ENCODE results near the gene PHETA2. TPM values are rescaled to one million over a fixed set of nuclear protein-coding genes. Genes with fewer than 3 reads are reported as not detected.

Gene PHETA2
- total RNA-seq, 2 experiments from 2014 or later: 2.7 to 2.8 TPM

DNA sequence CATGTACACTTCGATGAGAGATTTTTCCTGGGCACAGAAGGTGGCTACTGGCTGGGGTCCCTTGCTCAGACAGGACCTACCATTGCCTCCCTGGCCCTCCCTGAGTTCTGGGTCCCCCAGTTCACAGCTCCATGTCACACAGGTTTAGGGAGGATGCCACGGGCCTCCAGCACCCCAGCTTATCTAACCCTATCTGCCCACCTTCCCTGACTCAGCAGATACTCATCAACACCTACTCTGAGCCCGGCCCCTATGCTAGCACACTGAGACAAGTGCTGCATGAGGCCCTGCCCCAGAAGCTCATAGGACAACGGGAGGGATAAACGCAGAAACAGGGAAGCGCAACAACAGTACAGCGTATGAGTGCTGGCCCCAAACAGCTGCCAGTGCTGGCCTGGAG is 13.0 kb upstream of the PHETA2 start:
- no peak for DNase-seq
- no peaks in the 10 kb centered on the region for H3K4me1 Mint-ChIP-seq (ENCODE audit: low read depth)
- no peak overlapping the region for H3K4me3 Mint-ChIP-seq
- peaks cover 20% of the 10 kb centered on the region for H3K9me3 Mint-ChIP-seq
- ChIA-PET POLR2A (interaction anchor here (0.5 to 0.7 kb wide), 3 partner anchors 15 to 384 kb away, joined by 3 read pairs; no protein-coding TSS in a partner anchor), CTCF (no interaction called here)
- peaks cover 64% of the 10 kb centered on the region for H3K36me3 Mint-ChIP-seq
- intact Hi-C loops (cut with micrococcal nuclease): no loop called here
- no peaks in the 10 kb centered on the region for H3K27me3 Mint-ChIP-seq
- no peak overlapping the region for H3K27ac Mint-ChIP-seq

DNA sequence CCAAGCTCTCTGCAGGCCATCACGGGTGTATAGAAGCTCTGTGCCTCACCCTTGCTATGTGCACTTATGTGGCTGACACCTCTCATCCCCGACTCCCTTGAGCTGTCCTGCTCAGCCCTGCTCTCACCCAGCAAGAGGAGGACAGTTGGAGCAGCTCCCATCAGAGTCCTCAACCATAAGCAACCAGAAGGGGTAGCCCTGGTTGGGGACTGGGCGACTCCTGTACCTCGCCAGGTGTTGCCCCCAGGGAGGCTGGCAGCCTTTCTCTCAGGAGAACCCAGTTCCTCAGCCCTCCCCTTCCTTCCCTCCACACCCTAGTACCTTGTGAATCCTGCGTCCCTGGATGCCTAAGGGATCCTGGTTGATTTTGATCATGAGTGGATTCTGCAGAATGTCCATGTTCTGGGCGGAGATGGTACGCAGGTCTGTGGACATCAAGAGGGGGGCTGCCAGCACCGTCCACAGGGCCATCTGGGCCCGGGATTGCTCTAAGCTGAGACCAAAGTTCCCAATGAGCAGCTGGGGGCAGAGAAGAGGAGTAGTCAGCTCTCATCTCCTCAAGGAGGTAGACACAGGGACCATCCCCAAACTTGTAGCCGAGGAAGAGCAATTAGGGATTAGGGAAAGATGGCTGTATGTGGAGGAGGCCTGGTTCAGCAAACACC is 11.4 kb upstream of the PHETA2 start:
- no peaks in the 10 kb centered on the region for H3K27me3 Mint-ChIP-seq
- H3K36me3 Mint-ChIP-seq: peaks cover 63% of the 10 kb centered on the region
- H3K4me1 Mint-ChIP-seq (ENCODE audit: low read depth): peaks cover 2% of the 10 kb centered on the region
- ChIA-PET POLR2A (interaction anchor here (0.6 to 0.9 kb wide), 2 partner anchors 18 to 47 kb away, joined by 3 to 4 read pairs; no protein-coding TSS in a partner anchor), CTCF (no interaction called here)
- DNase-seq: no peak
- H3K4me3 Mint-ChIP-seq: no peak overlapping the region
- no peak overlapping the region for H3K27ac Mint-ChIP-seq
- intact Hi-C loops (cut with micrococcal nuclease): no loop called here
- peaks cover 7% of the 10 kb centered on the region for H3K9me3 Mint-ChIP-seq

GRCh38 chr22:42064629-42065028 is 9.4 kb upstream of the PHETA2 start:
- ChIA-PET CTCF (no interaction called here), POLR2A (no interaction called here)
- no peak overlapping the region for H3K27ac Mint-ChIP-seq
- intact Hi-C loops (cut with micrococcal nuclease): no loop called here
- H3K4me1 Mint-ChIP-seq (ENCODE audit: low read depth): peaks cover 7% of the 10 kb centered on the region
- no peak overlapping the region for H3K4me3 Mint-ChIP-seq
- H3K36me3 Mint-ChIP-seq: peaks cover 47% of the 10 kb centered on the region
- no peaks in the 10 kb centered on the region for H3K27me3 Mint-ChIP-seq
- no peak for DNase-seq
- no peaks in the 10 kb centered on the region for H3K9me3 Mint-ChIP-seq

GRCh38 chr22:42065438-42066125 is 8.5 kb upstream of the PHETA2 start:
- no peak overlapping the region for H3K4me3 Mint-ChIP-seq

DNA sequence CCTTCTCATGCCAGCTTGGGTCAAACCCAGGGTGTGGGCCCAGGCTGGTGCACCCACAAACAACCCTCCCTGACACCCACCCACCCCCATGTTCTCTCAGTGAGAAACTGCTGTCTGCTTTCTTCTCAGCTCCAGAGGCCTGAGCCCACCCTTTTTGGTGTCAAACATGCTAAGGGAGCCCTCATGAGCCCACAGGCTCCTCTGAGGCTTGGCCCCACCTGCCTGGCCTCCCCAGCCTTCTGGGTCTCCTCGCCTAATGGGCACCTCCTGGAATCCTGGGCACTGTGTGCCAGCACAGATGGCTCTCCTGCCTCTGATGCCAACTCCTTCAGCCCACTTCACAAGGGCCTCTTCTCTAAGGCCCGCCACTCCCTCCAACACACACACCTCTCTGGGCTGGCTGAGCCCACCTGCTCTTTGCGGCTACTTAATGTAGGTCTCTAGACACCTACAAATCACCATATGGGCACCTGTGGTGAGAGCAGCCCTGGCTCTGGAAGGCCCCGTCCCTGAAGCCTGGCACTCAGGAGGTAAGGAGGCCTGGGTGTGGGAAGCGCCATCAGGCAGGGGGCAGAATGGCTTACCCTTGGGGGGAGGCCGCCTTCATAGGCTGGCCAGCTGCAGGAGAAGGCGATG is 7.8 kb upstream of the PHETA2 start:
- no peaks in the 10 kb centered on the region for H3K27me3 Mint-ChIP-seq
- DNase-seq: no peak
- H3K4me1 Mint-ChIP-seq (ENCODE audit: low read depth): peaks cover 9% of the 10 kb centered on the region
- no peak overlapping the region for H3K27ac Mint-ChIP-seq
- CTCF ChIA-PET: no interaction called here
- no peaks in the 10 kb centered on the region for H3K9me3 Mint-ChIP-seq
- intact Hi-C loops (cut with micrococcal nuclease): no loop called here
- H3K4me3 Mint-ChIP-seq: no peak overlapping the region
- POLR2A ChIA-PET: no interaction called here
- H3K36me3 Mint-ChIP-seq: peaks cover 32% of the 10 kb centered on the region

More at GRCh38 chr22:42065438-42066125, 8.5 kb upstream of the PHETA2 start:
- CTCF ChIA-PET: no interaction called here
- POLR2A ChIA-PET: interaction anchor here (0.5 kb wide), 1 partner anchor 341 kb away, joined by 4 read pairs; no protein-coding TSS in a partner anchor
- Mint-ChIP-seq H3K27me3 (no peaks in the 10 kb centered on the region), H3K27ac (no peak overlapping the region), H3K9me3 (no peaks in the 10 kb centered on the region), H3K4me1 (ENCODE audit: low read depth) (peaks cover 7% of the 10 kb centered on the region), H3K36me3 (peaks cover 38% of the 10 kb centered on the region)
- intact Hi-C loops (cut with micrococcal nuclease): no loop called here
- no peak for DNase-seq

GRCh38 chr22:42066937-42067336 is 7.1 kb upstream of the PHETA2 start:
- ChIA-PET CTCF (no interaction called here), POLR2A (no interaction called here)
- Mint-ChIP-seq H3K27me3 (no peaks in the 10 kb centered on the region), H3K27ac (no peak overlapping the region), H3K4me3 (no peak overlapping the region), H3K9me3 (no peaks in the 10 kb centered on the region), H3K4me1 (ENCODE audit: low read depth) (peaks cover 16% of the 10 kb centered on the region), H3K36me3 (peaks cover 31% of the 10 kb centered on the region)
- intact Hi-C loops (cut with micrococcal nuclease): no loop called here
- DNase-seq: no peak

DNA sequence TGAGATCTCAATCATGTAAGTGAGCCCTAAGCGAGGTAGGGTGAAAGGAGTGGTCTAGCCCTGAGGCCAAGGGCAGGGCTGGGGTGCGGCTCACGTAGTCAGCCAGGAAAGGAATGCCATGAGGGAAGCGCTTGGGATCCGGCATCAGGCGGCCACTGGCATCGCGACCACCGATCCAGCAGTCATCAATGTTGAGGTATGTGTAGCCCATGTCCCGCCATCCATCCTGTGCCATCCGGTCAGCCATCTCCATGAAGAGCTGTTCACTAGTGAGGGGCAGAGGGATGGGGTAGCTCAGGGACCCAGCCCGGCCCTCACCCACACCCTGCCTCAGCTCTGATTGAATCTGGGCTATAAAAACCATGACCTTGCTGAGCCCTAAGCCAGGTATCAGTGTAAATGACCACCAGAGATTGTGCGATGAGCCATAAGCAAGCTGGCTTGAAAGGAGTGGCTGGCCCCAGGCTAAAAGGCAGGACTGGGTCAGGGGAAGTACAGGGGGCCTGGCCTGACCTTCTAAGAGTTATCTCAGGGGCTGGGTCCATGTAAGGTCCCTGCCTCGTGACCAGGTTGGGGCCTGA is 6.3 kb upstream of the PHETA2 start:
- H3K4me1 Mint-ChIP-seq (ENCODE audit: low read depth): peaks cover 17% of the 10 kb centered on the region
- no peaks in the 10 kb centered on the region for H3K27me3 Mint-ChIP-seq
- POLR2A ChIA-PET: interaction anchor here (1.3 kb wide), 1 partner anchor 22 kb away, joined by 3 read pairs; the partner anchor contains the start of gene NDUFA6

GRCh38 chr22:42068291-42068690 is 5.8 kb upstream of the PHETA2 start:
- no peaks in the 10 kb centered on the region for H3K27me3 Mint-ChIP-seq
- H3K9me3 Mint-ChIP-seq: no peaks in the 10 kb centered on the region
- intact Hi-C loops (cut with micrococcal nuclease): no loop called here
- DNase-seq: no peak
- H3K36me3 Mint-ChIP-seq: peaks cover 22% of the 10 kb centered on the region
- peaks cover 21% of the 10 kb centered on the region for H3K4me1 Mint-ChIP-seq (ENCODE audit: low read depth)
- CTCF ChIA-PET: interaction anchor here (1.6 kb wide), 1 partner anchor 371 kb away, joined by 4 read pairs; no protein-coding TSS in a partner anchor
- H3K4me3 Mint-ChIP-seq: no peak overlapping the region
- POLR2A ChIA-PET: interaction anchor here (1.3 to 2.6 kb wide), 2 partner anchors 22 to 37 kb away, joined by 3 to 7 read pairs; partner anchors contain the start of gene NDUFA6
- H3K27ac Mint-ChIP-seq: no peak overlapping the region

More for the DNA sequence above, 6.3 kb upstream of the PHETA2 start:
- CTCF ChIA-PET: no interaction called here
- DNase-seq: no peak
- Mint-ChIP-seq H3K36me3 (peaks cover 28% of the 10 kb centered on the region), H3K4me3 (no peak overlapping the region), H3K9me3 (no peaks in the 10 kb centered on the region), H3K27ac (no peak overlapping the region)
- intact Hi-C loops (cut with micrococcal nuclease): no loop called here

GRCh38 chr22:42069801-42070516 is 4.1 kb upstream of the PHETA2 start:
- DNase-seq: no peak
- intact Hi-C loops (cut with micrococcal nuclease): loop anchor here (1.0 to 5.0 kb wide), 5 partner anchors 20 to 288 kb away; partner anchors contain the start of genes CENPM, NDUFA6 and SEPTIN3
- Mint-ChIP-seq H3K36me3 (peaks cover 16% of the 10 kb centered on the region), H3K4me1 (ENCODE audit: low read depth) (peaks cover 26% of the 10 kb centered on the region), H3K27me3 (no peaks in the 10 kb centered on the region), H3K9me3 (no peaks in the 10 kb centered on the region), H3K27ac (peak overlapping the region; percentile 89), H3K4me3 (peak overlapping the region; percentile 88)
- POLR2A ChIA-PET: interaction anchor here (0.5 to 2.6 kb wide), 10 partner anchors 10 to 269 kb away, joined by 3 to 19 read pairs (median 4); partner anchors contain the start of genes CCDC134, CENPM, NDUFA6 and SMDT1
- CTCF ChIA-PET: interaction anchor here (0.7 to 1.6 kb wide), 6 partner anchors 20 to 374 kb away, joined by 3 to 5 read pairs (median 4); partner anchors contain the start of gene NDUFA6

DNA sequence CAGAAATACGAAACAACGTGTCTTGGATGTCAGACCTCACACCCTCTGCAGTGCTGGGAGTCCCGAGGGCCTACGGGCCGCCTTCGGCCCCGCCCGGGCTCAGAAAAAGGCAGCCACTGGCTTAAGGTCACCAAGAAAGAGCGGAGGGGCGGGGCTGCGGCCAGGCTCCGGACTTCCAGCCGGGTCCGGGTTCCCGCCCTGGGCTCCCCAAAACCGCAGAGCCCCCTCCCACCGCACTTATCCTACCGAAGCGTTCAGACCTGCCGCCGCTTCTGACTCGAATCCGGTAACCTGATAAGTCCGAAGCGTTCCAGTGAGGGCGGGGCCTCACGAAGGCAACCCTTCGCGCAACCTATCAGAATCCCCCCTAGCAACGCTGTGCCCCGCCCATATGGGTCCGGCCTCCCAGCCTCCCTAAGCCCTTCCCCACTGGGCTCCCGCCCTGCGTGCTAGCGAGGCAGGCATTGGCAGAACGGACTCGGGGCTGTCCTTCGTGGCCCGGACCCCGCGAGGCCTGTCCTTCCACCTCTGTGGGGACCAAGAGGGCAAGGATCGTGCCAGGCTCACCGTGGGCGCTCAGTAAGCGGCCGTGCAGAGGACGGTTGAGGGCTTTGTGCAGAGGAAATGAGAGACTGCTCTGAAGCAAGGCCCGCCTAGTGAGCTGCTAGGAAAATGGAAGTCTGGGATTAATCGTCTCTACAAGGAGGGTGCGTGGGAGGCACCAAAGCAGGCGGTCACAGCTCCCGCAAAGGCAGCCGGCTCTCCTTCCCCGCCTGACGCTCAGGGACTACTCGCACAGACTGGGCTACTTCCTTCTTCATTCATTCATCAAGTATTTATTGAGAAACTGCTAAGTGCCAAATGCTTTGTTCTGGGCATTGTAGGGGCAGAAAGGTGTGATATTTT is 3.3 kb upstream of the PHETA2 start, which contains the start of gene NAGA:
Gene NAGA (minus strand): TSS at position 296 of the 906 bp plus-strand sequence. CDS start 515 bp downstream, outside the sequence.
- Mint-ChIP-seq H3K27ac (peak within 1 kb of the TSS; percentile 89), H3K36me3 (peaks cover 8% of the 10 kb centered on the region), H3K9me3 (no peaks in the 10 kb centered on the region), H3K4me3 (peak within 1 kb of the TSS; percentile 88), H3K27me3 (no peaks in the 10 kb centered on the region), H3K4me1 (ENCODE audit: low read depth) (peaks cover 32% of the 10 kb centered on the region)
- ChIA-PET CTCF (interaction anchor here (0.7 to 1.1 kb wide), 3 partner anchors 19 to 367 kb away, joined by 3 to 4 read pairs (median 3); partner anchors contain the start of gene NDUFA6), POLR2A (interaction anchor here (0.9 to 2.6 kb wide), 8 partner anchors 9 to 270 kb away, joined by 3 to 19 read pairs (median 4); partner anchors contain the start of genes CCDC134, CENPM, NDUFA6 and SMDT1)
- peak; percentile 97 for DNase-seq
- intact Hi-C loops (cut with micrococcal nuclease): loop anchor here (1.0 to 5.0 kb wide), 5 partner anchors 20 to 288 kb away; partner anchors contain the start of genes CENPM, NDUFA6 and SEPTIN3
